T-helper 1 cell treated with Interleukin-12 subunit alpha and Interleukin-12 subunit beta and Interleukin-4 antibody, amounts not matched to agents 30 μg/mL and 1 μg/mL, for 36 hours (primary cell): ENCODE measurements around the gene TMCC3.

Source experiments
- H3K27ac Mint-ChIP-seq: one replicate; pipeline ENCODE4 v1.8.0; 2021; ENCODE audit warnings: mild to moderate bottlenecking, mixed read lengths
- H3K27me3 Mint-ChIP-seq: one replicate; pipeline ENCODE4 v1.8.0; 2021; ENCODE audit warnings: low read depth, mixed read lengths
- H3K36me3 Mint-ChIP-seq: one replicate; pipeline ENCODE4 v1.8.0; 2021; ENCODE audit warnings: low read depth, mixed read lengths
- H3K4me1 Mint-ChIP-seq: one replicate; pipeline ENCODE4 v1.8.0; 2021; ENCODE audit warnings: low read depth, mixed read lengths
- H3K4me3 Mint-ChIP-seq: one replicate; pipeline ENCODE4 v1.8.0; 2021; ENCODE audit warnings: mild to moderate bottlenecking, moderate library complexity, mixed read lengths
- H3K9me3 Mint-ChIP-seq: one replicate; pipeline ENCODE4 v1.8.0; 2021; ENCODE audit warnings: mixed read lengths

Gene TMCC3

GRCh38 chr12:94678849-94679248 is 28.5 kb upstream of the TMCC3 start:
- Mint-ChIP-seq H3K9me3 (no peaks in the 10 kb centered on the region), H3K4me1 (peaks cover 9% of the 10 kb centered on the region), H3K4me3 (no peak overlapping the region), H3K27me3 (peaks cover 19% of the 10 kb centered on the region), H3K36me3 (no peaks in the 10 kb centered on the region), H3K27ac (no peak overlapping the region)

DNA sequence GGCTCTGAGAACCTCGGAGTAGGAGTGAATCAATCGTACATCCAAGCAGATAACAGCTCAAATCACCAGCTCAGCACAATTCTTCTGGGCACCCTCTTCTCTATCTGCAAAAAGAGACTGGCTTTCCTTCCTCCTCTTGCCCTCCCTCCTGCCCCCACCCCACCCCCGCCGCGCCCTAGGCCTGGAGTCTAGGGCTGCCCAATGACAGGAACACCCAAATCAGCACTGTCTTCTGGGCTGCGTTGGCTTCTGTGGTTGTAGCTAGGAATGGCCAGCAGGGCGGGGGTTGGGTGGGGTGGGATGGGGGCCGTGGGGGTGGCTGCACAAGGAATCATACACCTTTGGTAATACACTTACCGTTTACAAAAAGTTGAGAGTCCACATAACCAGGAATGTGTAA is 28.0 kb upstream of the TMCC3 start:
- Mint-ChIP-seq H3K27ac (no peak overlapping the region), H3K36me3 (no peaks in the 10 kb centered on the region), H3K27me3 (peaks cover 19% of the 10 kb centered on the region), H3K4me1 (peaks cover 9% of the 10 kb centered on the region), H3K9me3 (no peaks in the 10 kb centered on the region), H3K4me3 (no peak overlapping the region)

GRCh38 chr12:94677778-94678177 is 27.4 kb upstream of the TMCC3 start:
- no peaks in the 10 kb centered on the region for H3K36me3 Mint-ChIP-seq

GRCh38 chr12:94676922-94677321 is 26.6 kb upstream of the TMCC3 start:
- Mint-ChIP-seq H3K4me1 (peaks cover 9% of the 10 kb centered on the region), H3K9me3 (no peaks in the 10 kb centered on the region), H3K27ac (no peak overlapping the region), H3K36me3 (no peaks in the 10 kb centered on the region), H3K4me3 (no peak overlapping the region), H3K27me3 (peaks cover 27% of the 10 kb centered on the region)

More at GRCh38 chr12:94677778-94678177, 27.4 kb upstream of the TMCC3 start:
- peak overlapping the region; percentile 4 for H3K27ac Mint-ChIP-seq
- H3K27me3 Mint-ChIP-seq: peaks cover 22% of the 10 kb centered on the region
- H3K4me1 Mint-ChIP-seq: peaks cover 9% of the 10 kb centered on the region
- H3K9me3 Mint-ChIP-seq: no peaks in the 10 kb centered on the region
- no peak overlapping the region for H3K4me3 Mint-ChIP-seq

GRCh38 chr12:94676031-94676641 is 25.8 kb upstream of the TMCC3 start:
- H3K4me3 Mint-ChIP-seq: peak overlapping the region; percentile 8

DNA sequence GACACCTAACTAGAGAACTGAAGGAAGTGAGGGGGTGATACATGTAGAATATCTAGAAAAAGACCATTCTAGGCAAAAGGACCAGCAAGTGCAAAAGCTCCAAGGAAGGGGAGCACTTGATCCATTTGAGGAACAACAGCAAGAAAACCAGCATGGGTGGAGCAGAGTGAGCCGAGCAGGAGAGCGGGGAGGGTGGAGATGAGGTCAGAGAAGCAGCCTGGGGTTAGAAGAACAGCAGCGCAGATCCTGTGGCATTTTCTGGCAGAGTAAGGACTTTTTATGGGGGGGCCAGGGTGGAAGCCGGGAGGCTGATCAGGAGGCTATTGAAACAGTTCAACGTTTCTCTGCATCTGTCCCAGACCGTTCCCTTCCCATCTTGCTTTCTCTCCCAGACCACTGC is 24.5 kb upstream of the TMCC3 start:
- Mint-ChIP-seq H3K9me3 (no peaks in the 10 kb centered on the region), H3K36me3 (no peaks in the 10 kb centered on the region), H3K27ac (no peak overlapping the region), H3K4me3 (no peak overlapping the region), H3K27me3 (peaks cover 37% of the 10 kb centered on the region), H3K4me1 (peaks cover 9% of the 10 kb centered on the region)

More at GRCh38 chr12:94676031-94676641, 25.8 kb upstream of the TMCC3 start:
- H3K36me3 Mint-ChIP-seq: no peaks in the 10 kb centered on the region
- H3K27ac Mint-ChIP-seq: peak overlapping the region; percentile 46
- peaks cover 30% of the 10 kb centered on the region for H3K27me3 Mint-ChIP-seq
- peaks cover 9% of the 10 kb centered on the region for H3K4me1 Mint-ChIP-seq
- no peaks in the 10 kb centered on the region for H3K9me3 Mint-ChIP-seq

DNA sequence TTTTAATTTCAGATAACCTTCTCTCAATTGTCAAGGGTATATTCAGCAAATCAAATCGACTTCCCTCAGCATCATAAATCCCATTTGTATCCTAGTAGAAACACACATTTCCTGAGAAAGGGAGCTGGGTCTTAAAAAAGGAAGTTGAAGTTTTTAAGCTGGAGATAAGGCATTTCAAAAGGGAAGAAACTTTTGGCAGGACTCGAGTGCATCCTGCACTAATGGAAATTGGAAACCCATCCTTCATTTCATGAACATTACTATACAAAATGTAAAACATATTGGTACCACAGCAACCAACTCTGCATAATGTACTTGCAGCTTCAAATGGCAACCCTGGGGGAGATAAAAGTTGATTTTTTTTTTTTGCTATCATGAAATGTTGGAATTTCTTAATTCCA is 23.7 kb upstream of the TMCC3 start:
- Mint-ChIP-seq H3K27me3 (peaks cover 38% of the 10 kb centered on the region), H3K36me3 (no peaks in the 10 kb centered on the region), H3K4me1 (peaks cover 9% of the 10 kb centered on the region), H3K9me3 (no peaks in the 10 kb centered on the region), H3K27ac (no peak overlapping the region), H3K4me3 (no peak overlapping the region)

DNA sequence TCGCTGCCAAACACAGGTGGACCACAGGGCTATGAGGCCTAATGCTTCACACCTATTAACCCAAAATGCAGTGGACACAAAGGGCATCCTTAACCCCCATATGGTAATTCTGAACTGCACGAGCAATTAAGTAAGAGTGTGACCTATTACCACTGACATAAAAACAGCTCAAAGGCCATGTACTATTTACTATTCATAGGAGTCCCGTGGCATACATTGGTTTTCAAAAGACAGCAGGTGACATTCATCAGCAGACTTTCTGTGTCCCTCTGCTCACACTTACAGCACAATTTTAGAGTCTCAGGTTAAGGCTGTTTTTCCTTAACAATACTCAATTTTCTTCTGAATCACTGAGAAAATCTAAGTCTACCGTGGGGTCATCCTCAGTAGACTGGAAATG is 23.1 kb upstream of the TMCC3 start:
- H3K4me1 Mint-ChIP-seq: peaks cover 9% of the 10 kb centered on the region
- no peak overlapping the region for H3K4me3 Mint-ChIP-seq
- H3K27ac Mint-ChIP-seq: no peak overlapping the region
- H3K36me3 Mint-ChIP-seq: no peaks in the 10 kb centered on the region
- no peaks in the 10 kb centered on the region for H3K9me3 Mint-ChIP-seq
- H3K27me3 Mint-ChIP-seq: peaks cover 38% of the 10 kb centered on the region

GRCh38 chr12:94671917-94672316 is 21.6 kb upstream of the TMCC3 start:
- peaks cover 35% of the 10 kb centered on the region for H3K27me3 Mint-ChIP-seq
- peaks cover 9% of the 10 kb centered on the region for H3K4me1 Mint-ChIP-seq
- no peak overlapping the region for H3K27ac Mint-ChIP-seq
- H3K9me3 Mint-ChIP-seq: no peaks in the 10 kb centered on the region
- no peak overlapping the region for H3K4me3 Mint-ChIP-seq
- no peaks in the 10 kb centered on the region for H3K36me3 Mint-ChIP-seq

DNA sequence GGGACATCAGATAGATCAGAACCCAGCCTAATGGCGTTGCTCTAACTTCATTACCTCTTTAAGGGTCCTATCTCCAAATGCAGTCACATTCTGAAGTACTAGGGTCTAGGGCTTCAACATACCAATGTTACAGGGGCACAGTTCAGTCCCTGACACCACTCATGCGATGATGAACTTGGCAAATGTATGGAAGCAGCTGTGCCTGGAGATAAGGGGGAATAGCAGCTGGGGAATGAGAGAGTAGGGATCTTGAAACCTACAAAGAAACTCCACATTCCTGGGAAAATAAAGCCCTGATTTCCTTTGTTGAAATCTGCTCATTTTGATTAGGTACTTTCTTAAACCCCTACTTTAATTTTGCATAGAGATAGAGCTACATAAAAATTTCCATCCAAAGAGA is 20.5 kb upstream of the TMCC3 start:
- no peak overlapping the region for H3K27ac Mint-ChIP-seq
- peaks cover 2% of the 10 kb centered on the region for H3K4me1 Mint-ChIP-seq
- no peaks in the 10 kb centered on the region for H3K9me3 Mint-ChIP-seq

GRCh38 chr12:94670075-94670474 is 19.7 kb upstream of the TMCC3 start:
- Mint-ChIP-seq H3K36me3 (no peaks in the 10 kb centered on the region), H3K27ac (no peak overlapping the region), H3K4me1 (no peaks in the 10 kb centered on the region), H3K4me3 (no peak overlapping the region), H3K27me3 (peaks cover 27% of the 10 kb centered on the region), H3K9me3 (no peaks in the 10 kb centered on the region)

More for the DNA sequence above, 20.5 kb upstream of the TMCC3 start:
- no peak overlapping the region for H3K4me3 Mint-ChIP-seq
- peaks cover 31% of the 10 kb centered on the region for H3K27me3 Mint-ChIP-seq
- no peaks in the 10 kb centered on the region for H3K36me3 Mint-ChIP-seq

DNA sequence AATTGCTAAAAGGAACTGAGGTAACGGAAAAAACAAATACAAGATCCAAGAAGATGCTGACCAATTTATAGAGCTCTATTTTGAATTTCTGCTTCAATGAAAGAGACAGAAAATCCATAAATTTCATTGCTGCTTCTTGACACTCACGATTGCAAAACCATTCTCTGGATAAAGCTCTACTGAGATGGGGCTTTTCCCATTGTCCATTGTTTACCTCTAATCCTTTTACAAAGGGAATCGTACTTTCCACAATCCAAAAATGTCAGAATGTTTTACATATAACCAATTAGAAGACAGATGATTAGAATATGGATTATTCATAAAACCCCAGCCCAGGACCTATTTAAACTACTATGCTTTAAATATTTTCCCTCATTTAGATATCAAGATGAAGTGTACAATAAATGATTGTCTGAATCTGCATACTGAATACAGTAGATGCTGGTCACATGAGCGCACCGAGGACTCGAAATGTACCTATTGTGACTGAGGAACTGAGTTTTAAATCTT is 16.7 kb upstream of the TMCC3 start:
- H3K27ac Mint-ChIP-seq: no peak overlapping the region
- H3K36me3 Mint-ChIP-seq: no peaks in the 10 kb centered on the region

GRCh38 chr12:94666158-94666557 is 15.8 kb upstream of the TMCC3 start:
- Mint-ChIP-seq H3K9me3 (no peaks in the 10 kb centered on the region), H3K27ac (no peak overlapping the region)

More for the DNA sequence above, 16.7 kb upstream of the TMCC3 start:
- H3K27me3 Mint-ChIP-seq: peaks cover 12% of the 10 kb centered on the region
- no peak overlapping the region for H3K4me3 Mint-ChIP-seq
- H3K4me1 Mint-ChIP-seq: no peaks in the 10 kb centered on the region
- H3K9me3 Mint-ChIP-seq: no peaks in the 10 kb centered on the region

GRCh38 chr12:94663702-94664101 is 13.3 kb upstream of the TMCC3 start:
- Mint-ChIP-seq H3K27me3 (peaks cover 16% of the 10 kb centered on the region), H3K27ac (no peak overlapping the region), H3K4me1 (no peaks in the 10 kb centered on the region), H3K9me3 (no peaks in the 10 kb centered on the region), H3K4me3 (no peak overlapping the region), H3K36me3 (no peaks in the 10 kb centered on the region)

More at GRCh38 chr12:94666158-94666557, 15.8 kb upstream of the TMCC3 start:
- H3K36me3 Mint-ChIP-seq: no peaks in the 10 kb centered on the region
- H3K27me3 Mint-ChIP-seq: peaks cover 13% of the 10 kb centered on the region
- H3K4me1 Mint-ChIP-seq: no peaks in the 10 kb centered on the region
- H3K4me3 Mint-ChIP-seq: no peak overlapping the region

DNA sequence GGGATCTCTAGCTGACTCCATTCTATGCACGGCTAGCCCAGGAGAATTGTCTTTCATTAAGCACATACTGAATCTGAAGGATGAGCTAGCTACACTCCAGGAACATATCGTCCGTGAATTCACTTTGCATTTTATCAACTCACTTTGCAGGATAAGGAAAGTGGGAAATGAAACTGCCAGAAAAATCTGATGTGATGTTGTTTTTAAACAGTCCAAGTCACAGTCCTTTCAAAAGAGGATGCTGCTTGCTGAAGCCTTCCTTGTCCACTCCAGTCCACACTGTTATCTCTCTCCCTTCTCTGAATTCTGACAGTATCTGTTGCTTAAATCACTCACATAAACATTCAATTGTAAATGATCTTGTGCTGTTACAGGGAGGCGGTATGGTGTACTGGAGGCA is 12.7 kb upstream of the TMCC3 start:
- peaks cover 19% of the 10 kb centered on the region for H3K27me3 Mint-ChIP-seq
- no peak overlapping the region for H3K4me3 Mint-ChIP-seq
- no peak overlapping the region for H3K27ac Mint-ChIP-seq
- H3K9me3 Mint-ChIP-seq: no peaks in the 10 kb centered on the region
- no peaks in the 10 kb centered on the region for H3K4me1 Mint-ChIP-seq
- no peaks in the 10 kb centered on the region for H3K36me3 Mint-ChIP-seq
